ENCODE results near the gene MLLT3. TPM values are rescaled to one million over a fixed set of nuclear protein-coding genes. Genes with fewer than 3 reads are reported as not detected.

The MLLT3 gene
- total and polyA plus RNA-seq, 2 of the 8 experiments (the other 6 are each of a cell fraction or from before 2014, with no cell fraction given), result 5.9 to 9.6 TPM

DNA sequence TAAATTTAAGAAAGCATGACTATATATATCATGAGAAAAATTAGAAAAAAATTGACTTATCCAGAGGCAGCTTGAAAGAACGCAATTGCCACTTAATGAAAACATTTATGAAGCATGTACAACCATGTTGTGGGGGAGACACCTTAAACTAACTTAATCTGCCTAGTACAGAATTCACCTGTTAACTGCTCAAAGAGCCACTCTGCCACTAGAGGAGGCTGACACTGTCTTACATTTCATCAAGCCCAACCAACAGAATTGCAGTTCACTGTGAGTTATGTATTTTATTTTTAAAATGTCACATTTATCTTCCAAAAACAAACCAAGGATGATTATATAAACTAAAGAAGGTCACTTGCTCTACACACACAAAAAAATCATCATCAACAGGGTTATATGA, 252.9 kb downstream of the MLLT3 start:
- FAIRE-seq (no peak), DNase-seq (ENCODE audit: low read depth in 1 of 2, low spot score in 2 of 2) (no peak)
- Histone ChIP-seq H2AFZ (ENCODE audit: low read length) (no peak overlapping the region), H4K20me1 (replicated peaks in 1 of 2; ENCODE audit: control insufficient read depth in 1 of 2, insufficient read depth in 2 of 2, low read length in 2 of 2) (no peaks in the 10 kb centered on the region), H2BK12ac (ENCODE audit: low read depth, low read length) (no peak overlapping the region), H3K18ac (ENCODE audit: extremely low read depth, low read length) (no peak overlapping the region), H2BK120ac (replicated peaks; ENCODE audit: low read depth, low read length) (no peak overlapping the region), H3K27ac (ENCODE audit: low read depth, low read length) (no peak overlapping the region), H3K56ac (replicated peaks; ENCODE audit: insufficient read length, low read depth, low read length) (no peak overlapping the region), H2BK20ac (ENCODE audit: low read length) (no peak overlapping the region), H3K4me3 (ENCODE audit: extremely low read depth in 1 of 4, insufficient read depth in 2 of 4, low read depth in 3 of 4, low read length in 4 of 4) (no peak overlapping the region), H2BK5ac (ENCODE audit: low read depth, low read length) (no peak overlapping the region), H3K79me2 (ENCODE audit: control insufficient read depth in 1 of 2, insufficient read depth in 2 of 2, low read length in 2 of 2) (no peaks in the 10 kb centered on the region), H3K4me2 (ENCODE audit: insufficient read depth in 1 of 2, low read depth in 2 of 2, low read length in 2 of 2) (no peak overlapping the region), H3K36me3 (ENCODE audit: control insufficient read depth in 2 of 4, insufficient read depth in 4 of 4, low read length in 3 of 4) (no peaks in the 10 kb centered on the region), H3K4me1 (replicated peaks in 1 of 4; ENCODE audit: control insufficient read depth in 3 of 4, insufficient read depth in 4 of 4, low read length in 3 of 4) (no peaks in the 10 kb centered on the region), H2BK15ac (ENCODE audit: low read length) (no peak overlapping the region), H3K4ac (replicated peaks; ENCODE audit: insufficient read length, low read depth, low read length) (no peak overlapping the region), H3K14ac (ENCODE audit: insufficient read length) (no peak overlapping the region), H3K23me2 (ENCODE audit: low read depth, low read length) (no peaks in the 10 kb centered on the region), H3K27me3 (replicated peaks in 1 of 4; ENCODE audit: control insufficient read depth in 3 of 4, extremely low read depth in 1 of 4, insufficient read depth in 3 of 4, low read length in 3 of 4) (no peaks in the 10 kb centered on the region), H3K9me3 (ENCODE audit: insufficient read depth in 2 of 2, low read depth in 1 of 2, low read length in 1 of 2) (no peaks in the 10 kb centered on the region), H4K91ac (replicated peaks; ENCODE audit: insufficient read length, low read length) (no peak overlapping the region), H4K5ac (ENCODE audit: insufficient read length, low read depth, low read length) (no peak overlapping the region), H3K9ac (replicated peaks in 1 of 4; ENCODE audit: extremely low read depth in 1 of 4, low read depth in 3 of 4, low read length in 3 of 4) (no peak overlapping the region), H4K8ac (ENCODE audit: extremely low read depth, insufficient read depth, low read length) (no peak overlapping the region), H3K79me1 (ENCODE audit: low read depth, low read length) (no peaks in the 10 kb centered on the region), H3K23ac (ENCODE audit: insufficient read length) (no peak overlapping the region), H2AK5ac (ENCODE audit: low read depth, low read length) (no peak overlapping the region)
- CTCF ChIA-PET (ENCODE audit: partially characterized antibody), result interaction anchor here (0.8 to 1.3 kb wide), 3 partner anchors 12 to 128 kb away, joined by 3 to 5 read pairs (median 3); no protein-coding TSS in a partner anchor
- 90% methylated on average over 1 of the region's 1 CpG; no CpG with 5 or more reads in 1 of the 2 experiments for WGBS, 2 experiments (ENCODE audit: extremely low coverage in 1 of 2, insufficient coverage in 1 of 2, insufficient read length in 1 of 2, insufficient replicate concordance in 2 of 2, low coverage in 1 of 2, low lambda C conversion rate in 2 of 2, missing lambda C conversion rate in 1 of 2)
- POLR2A ChIA-PET (ENCODE audit: partially characterized antibody), result no interaction called here
- TF ChIP-seq ASH2L (IDR thresholded peaks at IDR 0.05; ENCODE audit: low read length) (no peak), RFX5 (IDR thresholded peaks at IDR 0.05; ENCODE audit: borderline replicate concordance, low read depth, low read length) (no peak), TAF7 (optimal IDR thresholded peaks at IDR 0.05; ENCODE audit: borderline replicate concordance, low read depth, low read length) (no peak), KDM1A (IDR thresholded peaks at IDR 0.05; ENCODE audit: borderline replicate concordance, low read length) (no peak), PHF8 (conservative IDR thresholded peaks at IDR 0.05; ENCODE audit: low read depth, low read length) (no peak), RAD21 (IDR thresholded peaks at IDR 0.05 in 1 of 2, conservative IDR thresholded peaks at IDR 0.05 in 1 of 2; ENCODE audit: low read depth in 2 of 2, low read length in 2 of 2) (peak; percentile 32 to 45), JUN (IDR thresholded peaks at IDR 0.05; ENCODE audit: low read depth, low read length) (no peak), MAFK (IDR thresholded peaks at IDR 0.05; ENCODE audit: low read depth, low read length) (no peak), E2F6 (IDR thresholded peaks at IDR 0.05) (no peak)
- TF ChIP-seq, protein P1, sequence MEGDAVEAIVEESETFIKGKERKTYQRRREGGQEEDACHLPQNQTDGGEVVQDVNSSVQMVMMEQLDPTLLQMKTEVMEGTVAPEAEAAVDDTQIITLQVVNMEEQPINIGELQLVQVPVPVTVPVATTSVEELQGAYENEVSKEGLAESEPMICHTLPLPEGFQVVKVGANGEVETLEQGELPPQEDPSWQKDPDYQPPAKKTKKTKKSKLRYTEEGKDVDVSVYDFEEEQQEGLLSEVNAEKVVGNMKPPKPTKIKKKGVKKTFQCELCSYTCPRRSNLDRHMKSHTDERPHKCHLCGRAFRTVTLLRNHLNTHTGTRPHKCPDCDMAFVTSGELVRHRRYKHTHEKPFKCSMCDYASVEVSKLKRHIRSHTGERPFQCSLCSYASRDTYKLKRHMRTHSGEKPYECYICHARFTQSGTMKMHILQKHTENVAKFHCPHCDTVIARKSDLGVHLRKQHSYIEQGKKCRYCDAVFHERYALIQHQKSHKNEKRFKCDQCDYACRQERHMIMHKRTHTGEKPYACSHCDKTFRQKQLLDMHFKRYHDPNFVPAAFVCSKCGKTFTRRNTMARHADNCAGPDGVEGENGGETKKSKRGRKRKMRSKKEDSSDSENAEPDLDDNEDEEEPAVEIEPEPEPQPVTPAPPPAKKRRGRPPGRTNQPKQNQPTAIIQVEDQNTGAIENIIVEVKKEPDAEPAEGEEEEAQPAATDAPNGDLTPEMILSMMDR (IDR thresholded peaks at IDR 0.05; ENCODE audit: control extremely low read depth in 1 of 3, insufficient read depth in 1 of 3, low read depth in 1 of 3, low read length in 3 of 3), result peak in 1 of 3 experiments; percentile 27; a peak in 1 of 4 replicates

All from H1 (cell line).